HG03175 (cell line): ENCODE data around the gene TPD52L1.
"Not testable (repeated sequence)": the region's sequence is repeated elsewhere in the genome, so short reads cannot be mapped to it uniquely, and the experiment has no call there.

Experiments used
- ATAC-seq: cut with Tn5 transposase; IDR thresholded peaks from one replicate; pipeline ENCODE4 v1.9.1; 2021; ENCODE audit warnings: mild to moderate bottlenecking, moderate library complexity; ENCODE audit not compliant: unreplicated experiment

Gene TPD52L1

GRCh38 chr6:125264476-125264875 lies 110.9 kb downstream of the TPD52L1 start:
- no peak for ATAC-seq

- ATAC-seq: no peak
Measured at GRCh38 chr6:125267806-125268523, 114.4 kb downstream of the TPD52L1 start.

- no peak for ATAC-seq
Measured at GRCh38 chr6:125268765-125269164, 115.2 kb downstream of the TPD52L1 start.

GRCh38 chr6:125269328-125269985 lies 115.9 kb downstream of the TPD52L1 start:
- ATAC-seq: no peak

GRCh38 chr6:125270380-125270779 lies 116.8 kb downstream of the TPD52L1 start:
- ATAC-seq: no peak

- ATAC-seq: no peak
Measured at GRCh38 chr6:125271486-125272159, 118.0 kb downstream of the TPD52L1 start.

GRCh38 chr6:125273251-125273650 lies 119.7 kb downstream of the TPD52L1 start:
- no peak for ATAC-seq

- ATAC-seq: no peak
Measured at GRCh38 chr6:125273965-125274364, 120.4 kb downstream of the TPD52L1 start.

- ATAC-seq: no peak
Measured at GRCh38 chr6:125274935-125275334, 121.4 kb downstream of the TPD52L1 start.

GRCh38 chr6:125275779-125276178 lies 122.2 kb downstream of the TPD52L1 start:
- no peak for ATAC-seq

- no peak for ATAC-seq
Measured at GRCh38 chr6:125277838-125278237, 124.3 kb downstream of the TPD52L1 start.

- no peak for ATAC-seq
Measured at GRCh38 chr6:125279961-125280360, 126.4 kb downstream of the TPD52L1 start.

GRCh38 chr6:125280370-125281035 lies 126.9 kb downstream of the TPD52L1 start:
- ATAC-seq: not testable (repeated sequence)

- not testable (repeated sequence) for ATAC-seq
Measured at GRCh38 chr6:125282470-125282869, 128.9 kb downstream of the TPD52L1 start.

- no peak for ATAC-seq
Measured at GRCh38 chr6:125285353-125285752, 131.8 kb downstream of the TPD52L1 start.

GRCh38 chr6:125285936-125286335 lies 132.4 kb downstream of the TPD52L1 start:
- no peak for ATAC-seq

GRCh38 chr6:125287718-125288117 lies 134.1 kb downstream of the TPD52L1 start:
- ATAC-seq: no peak

- no peak for ATAC-seq
Measured at GRCh38 chr6:125293587-125293986, 140.0 kb downstream of the TPD52L1 start.

GRCh38 chr6:125294036-125294435 lies 140.5 kb downstream of the TPD52L1 start:
- ATAC-seq: no peak

GRCh38 chr6:125294925-125295324 lies 141.4 kb downstream of the TPD52L1 start:
- ATAC-seq: no peak

GRCh38 chr6:125296471-125296870 lies 142.9 kb downstream of the TPD52L1 start:
- ATAC-seq: no peak
